ENCODE data around the gene TRPM7. TPM values are rescaled to one million over a fixed set of nuclear protein-coding genes. Genes with fewer than 3 reads are reported as not detected.
"Not testable (repeated sequence)": the region's sequence is repeated elsewhere in the genome, so short reads cannot be mapped to it uniquely, and the experiment has no call there.

Gene TRPM7
- polyA plus RNA-seq, 1 experiment: 31.2 TPM

DNA sequence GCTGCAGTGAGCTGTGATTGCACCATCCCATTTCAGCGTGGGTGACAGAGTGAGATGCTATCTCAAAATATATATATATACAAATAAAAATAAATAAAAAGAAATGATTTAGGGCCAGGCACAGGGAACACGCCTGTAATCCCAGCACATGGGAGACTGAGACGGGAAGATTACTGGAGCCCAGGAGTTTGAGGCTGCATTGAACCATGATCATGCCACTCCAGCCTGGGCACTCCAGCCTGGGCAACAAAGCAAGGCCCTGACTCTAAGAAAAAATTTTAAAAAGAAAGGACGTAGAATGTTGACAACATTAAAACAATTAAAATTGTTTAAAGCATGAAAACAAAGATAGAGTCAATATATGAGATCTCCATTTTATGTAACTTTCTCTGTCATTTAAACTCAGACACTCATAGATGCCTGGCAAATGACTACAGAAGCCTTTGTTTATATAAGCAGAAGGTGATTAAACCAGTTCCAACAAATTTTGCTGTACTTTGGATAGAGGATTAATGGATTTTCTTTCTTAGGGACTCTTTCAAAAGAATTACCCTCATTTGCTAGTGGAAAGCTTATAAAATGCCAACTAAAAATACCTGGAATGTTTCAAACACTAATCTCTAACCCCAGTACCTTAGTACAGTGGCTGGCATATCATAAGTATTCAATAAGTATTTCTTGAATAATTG is 10.7 kb upstream of the TRPM7 start:
- Histone ChIP-seq H3K4me3 (ENCODE audit: low read depth, low read length) (no peak overlapping the region), H3K27me3 (ENCODE audit: control insufficient read depth, insufficient read depth, low read length) (no peaks in the 10 kb centered on the region), H3K9me3 (ENCODE audit: control insufficient read depth, insufficient read depth, low read length) (no peaks in the 10 kb centered on the region; the same call in 1 of the 2 replicates), H3K27ac (ENCODE audit: low read depth, low read length) (no peak overlapping the region)
- DNase-seq (ENCODE audit: low read depth, low spot score): no peak
- TF ChIP-seq, protein P1, sequence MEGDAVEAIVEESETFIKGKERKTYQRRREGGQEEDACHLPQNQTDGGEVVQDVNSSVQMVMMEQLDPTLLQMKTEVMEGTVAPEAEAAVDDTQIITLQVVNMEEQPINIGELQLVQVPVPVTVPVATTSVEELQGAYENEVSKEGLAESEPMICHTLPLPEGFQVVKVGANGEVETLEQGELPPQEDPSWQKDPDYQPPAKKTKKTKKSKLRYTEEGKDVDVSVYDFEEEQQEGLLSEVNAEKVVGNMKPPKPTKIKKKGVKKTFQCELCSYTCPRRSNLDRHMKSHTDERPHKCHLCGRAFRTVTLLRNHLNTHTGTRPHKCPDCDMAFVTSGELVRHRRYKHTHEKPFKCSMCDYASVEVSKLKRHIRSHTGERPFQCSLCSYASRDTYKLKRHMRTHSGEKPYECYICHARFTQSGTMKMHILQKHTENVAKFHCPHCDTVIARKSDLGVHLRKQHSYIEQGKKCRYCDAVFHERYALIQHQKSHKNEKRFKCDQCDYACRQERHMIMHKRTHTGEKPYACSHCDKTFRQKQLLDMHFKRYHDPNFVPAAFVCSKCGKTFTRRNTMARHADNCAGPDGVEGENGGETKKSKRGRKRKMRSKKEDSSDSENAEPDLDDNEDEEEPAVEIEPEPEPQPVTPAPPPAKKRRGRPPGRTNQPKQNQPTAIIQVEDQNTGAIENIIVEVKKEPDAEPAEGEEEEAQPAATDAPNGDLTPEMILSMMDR (IDR thresholded peaks at IDR 0.05; ENCODE audit: low read depth, low read length): no peak
- CTCF ChIA-PET: no interaction called here
- POLR2A ChIA-PET: interaction anchor here (0.5 kb wide), 1 partner anchor 24 kb away, joined by 6 read pairs; no protein-coding TSS in a partner anchor

DNA sequence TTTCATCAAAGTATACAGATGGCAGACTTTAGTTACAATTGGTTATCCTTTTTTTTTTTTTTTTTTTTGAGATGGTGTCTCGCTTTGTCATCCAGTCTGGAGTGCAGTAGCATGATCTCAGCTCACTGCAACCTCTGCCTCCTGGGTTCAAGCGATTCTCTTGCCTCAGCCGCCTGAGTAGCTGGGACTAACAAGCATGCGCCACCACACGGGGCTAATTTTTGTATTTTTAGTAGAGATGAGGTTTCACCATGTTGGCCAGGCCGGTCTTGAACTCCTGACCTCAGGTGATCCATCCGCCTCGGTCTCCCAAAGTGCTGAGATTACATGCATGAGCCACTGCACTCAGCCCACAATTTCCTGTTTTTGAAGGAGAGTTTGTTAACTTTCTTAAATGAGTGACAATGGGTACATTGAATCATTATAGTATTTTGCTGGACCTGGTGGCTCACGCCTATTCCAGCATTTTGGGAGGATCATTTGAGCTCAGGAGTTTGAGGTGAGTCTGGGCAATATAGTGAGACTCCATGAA is 8.1 kb upstream of the TRPM7 start:
- CTCF ChIA-PET; DNase-seq (ENCODE audit: low read depth, low spot score); H3K9me3 ChIP-seq (ENCODE audit: control insufficient read depth, insufficient read depth, low read length); H3K4me3 ChIP-seq (ENCODE audit: low read depth, low read length); H3K27me3 ChIP-seq (ENCODE audit: control insufficient read depth, insufficient read depth, low read length); H3K27ac ChIP-seq (ENCODE audit: low read depth, low read length): not testable (repeated sequence)
- POLR2A ChIA-PET: interaction anchor here (0.6 kb wide), 1 partner anchor 9 kb away, joined by 4 read pairs; no protein-coding TSS in a partner anchor

DNA sequence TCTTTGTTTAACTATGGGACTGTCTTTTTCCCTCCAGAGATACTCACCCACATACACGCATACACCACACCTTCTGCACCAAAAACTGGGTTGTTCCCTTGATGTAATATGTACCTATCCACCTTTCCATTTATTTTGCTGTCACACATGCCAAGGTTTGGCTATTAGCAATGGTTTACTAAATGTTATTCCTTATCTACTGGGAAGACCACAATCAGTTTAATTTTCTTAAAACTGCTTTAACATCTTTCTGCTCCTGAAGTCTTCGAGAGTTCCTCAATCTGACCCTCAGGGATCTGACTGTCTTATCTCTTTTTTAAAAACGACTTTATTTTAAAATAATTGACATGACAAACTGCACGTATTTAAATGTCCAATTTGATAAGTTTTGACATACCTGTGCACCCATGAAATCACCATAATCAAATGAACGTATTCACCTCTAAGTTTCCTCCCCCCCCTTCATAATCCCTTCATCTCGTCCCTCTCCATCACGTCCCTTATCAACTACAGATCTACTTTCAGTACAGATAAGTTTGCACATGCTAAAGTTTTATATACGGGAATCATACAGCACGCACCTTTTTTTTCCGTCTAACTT is 805 bp upstream of the TRPM7 start:
- CTCF ChIA-PET: no interaction called here
- POLR2A ChIA-PET: no interaction called here
- TF ChIP-seq, protein P1 (IDR thresholded peaks at IDR 0.05; ENCODE audit: low read depth, low read length): no peak
- no peaks in the 10 kb centered on the region; the same call in 1 of the 2 replicates for H3K9me3 ChIP-seq (ENCODE audit: control insufficient read depth, insufficient read depth, low read length)
- no peak overlapping the region for H3K27ac ChIP-seq (ENCODE audit: low read depth, low read length)
- no peak for DNase-seq (ENCODE audit: low read depth, low spot score)
- H3K27me3 ChIP-seq (ENCODE audit: control insufficient read depth, insufficient read depth, low read length): no peaks in the 10 kb centered on the region
- H3K4me3 ChIP-seq (ENCODE audit: low read depth, low read length): peak overlapping the region; percentile 93

DNA sequence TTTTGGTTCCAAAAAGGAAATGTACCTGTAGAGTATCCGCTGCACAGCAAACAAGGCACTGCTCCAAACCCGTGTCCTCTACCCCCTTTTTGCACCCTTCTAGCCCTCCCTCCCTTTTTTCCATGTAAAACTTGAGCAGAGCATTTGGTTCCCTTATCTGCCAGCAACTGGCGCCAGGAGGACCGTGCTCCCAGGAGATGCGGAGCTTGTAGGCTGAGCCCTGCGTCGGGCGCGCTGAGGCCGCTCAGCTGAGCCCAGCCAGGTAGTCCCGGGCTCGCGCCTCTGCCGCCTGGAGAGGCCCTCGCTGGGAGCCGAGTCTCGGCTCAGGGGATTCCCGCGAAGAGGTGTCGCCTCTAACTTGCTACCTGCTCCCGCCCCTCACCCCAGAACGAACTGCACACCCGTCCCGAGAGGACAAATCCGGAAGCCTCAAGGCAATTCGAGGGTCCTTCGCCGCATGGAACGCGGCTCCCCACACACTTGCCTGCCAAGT is 575 bp downstream of the TRPM7 start:
- Histone ChIP-seq H3K9me3 (ENCODE audit: control insufficient read depth, insufficient read depth, low read length) (no peaks in the 10 kb centered on the region; the same call in 1 of the 2 replicates), H3K27ac (ENCODE audit: low read depth, low read length) (peak overlapping the region; percentile 85), H3K4me3 (ENCODE audit: low read depth, low read length) (peak overlapping the region; percentile 93), H3K27me3 (ENCODE audit: control insufficient read depth, insufficient read depth, low read length) (no peaks in the 10 kb centered on the region)
- CTCF ChIA-PET: no interaction called here
- no peak for DNase-seq (ENCODE audit: low read depth, low spot score)
- TF ChIP-seq, protein P1 (IDR thresholded peaks at IDR 0.05; ENCODE audit: low read depth, low read length): peak; percentile 16; the same call in 1 of the 2 replicates
- POLR2A ChIA-PET: interaction anchor here (0.6 to 1.6 kb wide), 4 partner anchors 9 to 191 kb away, joined by 3 to 8 read pairs (median 4); no protein-coding TSS in a partner anchor

DNA sequence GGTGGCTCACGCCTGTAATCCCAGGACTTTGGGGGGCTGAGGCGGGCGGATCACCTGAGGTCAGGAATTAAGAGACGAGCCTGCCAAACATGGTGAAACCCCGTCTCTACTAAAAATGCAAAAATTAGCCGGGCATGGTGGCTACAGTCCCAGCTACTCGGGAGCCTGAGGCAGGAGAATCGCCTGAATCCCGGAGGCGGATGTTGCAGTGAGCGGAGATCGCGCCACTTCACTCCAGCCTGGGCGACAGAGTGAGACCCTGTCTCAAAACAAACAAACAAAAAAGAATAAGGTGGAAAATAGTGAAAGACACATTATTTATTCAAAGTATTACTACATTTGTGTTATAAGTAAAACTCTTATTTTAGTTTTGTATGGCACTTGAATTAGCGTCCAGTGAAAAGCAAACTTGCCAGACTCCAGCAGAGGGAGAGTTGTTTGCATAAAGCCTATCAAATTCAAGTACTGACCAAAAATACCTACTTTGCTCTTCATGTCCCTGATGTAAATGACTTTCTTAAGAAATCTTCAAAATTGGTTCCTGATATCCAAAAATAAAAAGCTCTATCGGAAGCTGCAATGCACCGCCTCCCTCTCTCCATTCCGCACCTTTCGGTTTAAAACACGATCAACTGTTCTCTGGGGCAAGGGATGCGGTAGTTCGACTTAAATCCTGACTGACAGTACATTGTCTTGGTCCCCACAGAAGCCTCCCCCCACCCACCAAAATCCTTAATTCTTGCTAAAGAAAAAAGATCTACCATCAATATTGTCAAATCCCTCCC is 1.2 kb downstream of the TRPM7 start:
- ChIA-PET POLR2A (interaction anchor here (1.1 to 1.6 kb wide), 3 partner anchors 79 to 191 kb away, joined by 3 to 8 read pairs (median 3); no protein-coding TSS in a partner anchor), CTCF (no interaction called here)
- H3K4me3 ChIP-seq (ENCODE audit: low read depth, low read length): peak overlapping the region; percentile 93
- H3K27ac ChIP-seq (ENCODE audit: low read depth, low read length): no peak overlapping the region
- TF ChIP-seq, protein P1 (IDR thresholded peaks at IDR 0.05; ENCODE audit: low read depth, low read length): peak; percentile 24; the same call in 1 of the 2 replicates
- no peaks in the 10 kb centered on the region for H3K27me3 ChIP-seq (ENCODE audit: control insufficient read depth, insufficient read depth, low read length)
- H3K9me3 ChIP-seq (ENCODE audit: control insufficient read depth, insufficient read depth, low read length): no peaks in the 10 kb centered on the region; the same call in 1 of the 2 replicates
- no peak for DNase-seq (ENCODE audit: low read depth, low spot score)
